ENCODE measurements around the gene TRIM33.
"Not testable (repeated sequence)": the region's sequence is repeated elsewhere in the genome, so short reads cannot be mapped to it uniquely, and the experiment has no call there.

Gene TRIM33

DNA sequence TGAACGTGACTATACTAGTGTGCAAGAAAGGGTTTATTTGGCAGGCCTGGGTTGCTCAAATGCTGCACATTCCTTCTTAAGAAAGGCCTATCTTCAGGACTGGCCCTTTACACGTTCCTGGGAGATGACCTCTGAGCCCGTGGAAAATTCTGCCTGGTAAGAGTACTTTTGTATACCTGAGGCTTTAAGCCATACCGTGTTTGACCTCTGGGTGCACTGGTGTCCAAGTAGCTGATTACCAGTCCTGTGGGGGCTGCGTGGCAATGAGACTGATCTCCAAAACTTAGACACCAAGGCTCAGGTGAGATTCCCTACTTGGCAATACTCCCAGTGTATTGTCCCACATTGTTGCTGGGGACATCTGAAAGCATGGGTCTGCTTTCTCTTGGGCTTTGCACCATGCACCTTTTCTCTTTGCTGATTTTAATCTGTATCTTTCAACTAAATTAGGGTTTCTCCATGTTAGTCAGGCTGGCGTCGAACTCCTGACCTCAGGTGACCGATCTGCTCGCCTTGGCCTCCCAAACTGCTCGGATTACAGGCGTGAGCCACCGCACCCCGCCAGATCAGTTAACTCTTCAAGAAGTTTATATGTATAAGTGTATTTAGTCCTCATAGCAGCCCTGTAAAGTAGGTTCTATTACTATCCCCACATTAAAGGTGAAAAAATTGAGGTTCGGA, 44.5 kb downstream of the TRIM33 start:
- no peak for DNase-seq (ENCODE audit: low read depth)

DNA sequence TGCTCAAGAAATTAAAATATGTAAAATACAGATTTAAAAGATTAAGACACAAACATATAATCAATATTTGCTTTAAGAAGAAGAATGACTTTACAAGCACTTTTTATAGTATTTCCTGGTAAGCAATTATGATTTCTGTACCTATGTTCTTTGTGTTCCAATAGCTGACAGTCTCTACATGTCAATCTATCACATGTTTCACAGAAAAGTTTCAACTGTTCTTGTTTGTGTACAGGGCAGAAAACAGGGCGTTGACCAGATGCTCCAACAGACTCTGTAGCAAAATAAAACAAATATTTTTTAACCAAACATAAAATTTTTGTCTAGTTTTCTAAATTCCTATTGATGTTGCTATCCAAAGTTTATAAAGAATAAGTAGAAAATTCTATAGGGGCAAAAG, 48.0 kb downstream of the TRIM33 start:
- DNase-seq (ENCODE audit: low read depth), result no peak

DNA sequence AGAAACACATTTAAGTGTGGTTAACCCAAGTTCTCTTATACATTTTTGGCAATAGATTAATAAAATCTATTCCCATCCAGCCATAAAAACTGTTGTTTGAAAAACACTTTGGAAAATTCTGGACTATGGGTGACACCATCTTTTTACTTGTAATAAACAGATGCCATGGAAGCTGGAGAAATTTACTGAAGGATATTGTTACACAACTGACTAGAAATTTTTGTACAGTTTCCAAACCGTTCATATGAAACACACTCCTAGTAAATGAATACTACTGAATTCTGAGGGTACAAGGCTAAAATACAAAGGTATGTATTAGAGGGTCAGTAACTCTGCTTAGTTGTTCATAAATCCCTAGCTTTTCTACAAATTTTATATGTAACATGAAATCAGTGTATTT, 48.7 kb downstream of the TRIM33 start:
- no peak for DNase-seq (ENCODE audit: low read depth)

DNA sequence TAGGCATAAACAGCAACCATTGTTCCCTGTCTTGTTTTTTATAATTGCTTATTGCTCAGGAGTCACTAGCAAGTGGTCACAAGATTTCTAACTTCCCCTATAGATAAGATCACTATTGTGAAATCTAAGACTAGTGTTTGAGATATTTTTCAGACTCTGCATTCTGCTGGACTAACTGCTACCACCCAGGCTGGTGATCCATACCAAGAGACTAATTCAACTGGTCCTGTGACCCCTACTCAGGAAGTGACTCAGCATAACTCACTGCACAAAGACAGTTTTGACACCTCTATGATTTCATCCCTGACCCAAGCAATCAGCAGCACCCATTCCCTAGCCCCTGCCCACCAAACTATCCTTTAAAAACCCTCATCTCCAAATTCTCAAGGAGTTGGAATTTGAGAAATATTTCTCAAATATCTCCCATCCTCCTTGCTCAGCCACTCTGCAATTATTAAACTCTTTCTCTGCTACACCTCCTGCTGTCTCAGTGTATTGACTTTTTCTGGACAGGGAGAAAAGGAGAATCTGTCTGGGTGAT, 52.7 kb downstream of the TRIM33 start:
- DNase-seq (ENCODE audit: low read depth), result no peak

DNA sequence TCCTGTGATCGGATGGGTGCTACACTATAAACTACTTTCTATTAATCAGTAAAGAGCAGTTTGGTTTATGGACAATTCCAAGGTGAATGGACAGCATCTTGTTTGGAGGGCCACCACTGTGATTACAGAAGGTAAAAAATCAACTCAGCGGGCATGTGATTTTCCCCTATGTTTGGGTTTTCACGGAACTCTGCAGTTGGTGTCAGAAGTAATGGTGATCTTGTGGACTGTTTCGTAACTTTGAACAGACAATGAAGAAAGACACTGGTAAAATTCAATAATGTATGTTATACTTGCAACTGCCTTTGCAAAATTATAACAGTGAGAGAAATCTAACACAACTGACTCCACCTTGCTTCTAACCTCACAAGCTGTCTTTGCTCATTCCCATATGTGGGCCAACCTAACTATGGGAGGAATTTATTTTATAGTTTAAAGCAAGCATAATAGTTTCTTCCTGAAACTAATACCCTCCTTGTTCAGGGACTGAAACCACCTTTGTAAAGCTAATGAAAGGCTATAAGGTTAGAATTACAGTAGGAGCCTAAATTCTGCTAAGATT, 53.2 kb downstream of the TRIM33 start:
- no peak for DNase-seq (ENCODE audit: low read depth)

DNA sequence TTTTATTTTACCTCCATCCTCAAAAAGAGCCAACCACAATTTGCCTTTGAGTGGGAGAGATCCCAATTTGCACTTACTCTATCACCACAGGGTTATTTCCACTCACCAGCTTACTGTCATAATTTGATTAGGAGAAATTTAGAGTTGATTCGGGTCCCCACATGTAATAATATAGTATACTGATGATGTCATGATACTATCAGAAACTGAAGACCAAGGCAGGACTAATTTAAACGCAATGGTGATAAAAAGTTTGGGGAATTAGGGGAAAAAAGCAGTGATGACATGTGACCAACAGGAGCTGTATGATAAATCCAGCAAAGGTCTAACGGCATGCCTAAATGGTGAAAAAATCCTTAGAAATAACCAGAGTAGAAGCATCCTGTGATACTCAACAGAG, 54.4 kb downstream of the TRIM33 start:
- no peak for DNase-seq (ENCODE audit: low read depth)

DNA sequence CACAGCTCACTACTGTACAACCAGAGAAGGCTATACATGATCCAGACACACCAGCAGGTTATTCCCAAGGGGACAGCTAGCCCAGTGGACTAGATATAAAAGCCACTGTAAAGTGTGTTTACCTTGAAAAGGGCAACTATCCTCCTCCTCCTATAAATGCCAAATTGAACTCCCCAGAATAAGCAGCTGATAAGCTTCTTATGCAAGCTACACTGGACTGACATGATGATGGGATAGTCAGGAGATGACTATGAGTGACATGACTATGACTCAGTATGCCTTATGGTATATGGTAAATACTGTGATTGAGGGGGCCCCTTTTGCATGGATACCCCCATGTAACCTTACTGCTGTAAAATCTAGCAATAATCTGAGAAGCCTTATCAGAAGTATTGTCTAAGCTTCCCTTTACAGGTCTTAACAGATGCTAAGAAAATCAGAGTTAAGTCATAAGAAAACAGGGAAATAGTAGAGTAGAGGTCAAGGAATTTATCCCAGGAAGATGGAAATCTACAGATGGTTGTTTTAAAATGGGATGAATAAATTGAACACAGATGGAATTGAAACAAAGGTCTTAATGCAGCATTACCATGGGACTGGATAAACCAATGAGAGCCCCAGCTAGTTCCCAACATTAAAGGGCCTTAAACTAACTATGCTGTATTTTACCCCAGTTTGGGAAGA, 55.8 kb downstream of the TRIM33 start:
- no peak for DNase-seq (ENCODE audit: low read depth)

DNA sequence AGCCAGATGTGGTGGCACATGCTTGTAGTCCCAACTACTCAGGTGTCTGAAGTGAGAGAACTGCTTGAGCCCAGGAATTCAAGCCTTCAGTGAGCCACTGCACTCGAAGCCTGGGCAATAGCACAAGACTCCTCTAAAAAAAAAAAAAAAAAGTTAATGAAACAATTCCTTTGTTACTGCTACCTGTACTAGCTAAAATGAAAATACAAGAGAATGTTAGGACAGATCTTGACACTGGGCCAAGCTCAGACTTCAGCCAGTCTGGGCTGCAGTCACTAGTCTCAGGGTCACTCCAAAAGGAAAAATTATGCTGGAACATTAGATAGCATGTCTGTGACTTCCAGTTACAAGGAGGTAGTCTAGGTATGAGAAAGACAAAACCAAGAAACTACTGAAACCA, 56.5 kb downstream of the TRIM33 start:
- DNase-seq (ENCODE audit: low read depth), result no peak

DNA sequence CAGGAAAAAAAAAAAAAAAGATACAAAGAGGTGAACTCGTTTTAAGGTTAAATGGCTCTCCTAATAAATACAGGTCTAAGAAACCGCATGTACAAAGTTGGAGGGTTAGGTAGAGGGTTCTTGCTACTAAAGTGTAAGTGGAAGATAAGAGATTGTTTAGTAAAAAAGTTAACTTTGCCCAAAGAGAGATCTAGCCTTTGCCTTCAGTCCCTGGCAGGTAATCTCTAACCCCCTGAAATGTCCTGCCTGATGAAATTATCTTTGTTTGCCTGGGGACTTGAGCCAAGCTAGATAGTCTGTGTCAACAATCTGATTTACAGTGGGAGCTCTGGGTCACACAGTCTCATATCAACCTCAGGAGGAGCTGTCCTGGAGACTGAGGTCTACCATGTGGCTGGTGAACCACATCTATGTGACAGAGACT, 57.6 kb downstream of the TRIM33 start:
- no peak for DNase-seq (ENCODE audit: low read depth)

DNA sequence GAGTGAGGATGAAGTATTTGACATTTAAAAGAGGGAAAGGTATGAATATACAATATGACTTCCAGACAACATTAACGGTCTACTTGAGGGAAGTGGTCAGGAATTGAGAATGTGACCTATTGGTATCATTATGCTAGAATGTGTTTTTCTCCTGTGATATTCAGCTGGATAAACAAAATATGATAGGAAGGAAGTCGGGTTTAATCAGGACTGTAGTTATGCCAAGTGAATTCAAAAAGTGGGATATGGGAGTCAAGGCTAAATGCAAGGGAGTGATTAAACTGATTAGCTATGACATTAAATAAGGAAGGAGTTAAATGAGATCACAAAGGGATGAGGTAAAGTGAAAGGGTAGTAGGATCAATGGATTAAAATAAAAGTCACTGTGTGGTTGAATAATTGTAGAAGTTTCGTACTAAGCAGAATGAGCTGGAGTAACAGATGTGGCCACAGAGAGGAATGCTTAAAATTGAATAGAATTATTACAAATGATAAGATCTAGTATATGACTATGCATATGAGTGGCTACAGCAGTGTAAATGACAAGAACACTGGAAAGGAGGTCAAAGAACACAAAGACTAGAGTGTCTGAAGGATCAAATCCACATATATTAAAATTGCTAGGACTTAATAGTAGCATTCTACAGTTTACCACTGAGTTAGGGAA, 62.5 kb downstream of the TRIM33 start:
- no peak for DNase-seq (ENCODE audit: low read depth)

DNA sequence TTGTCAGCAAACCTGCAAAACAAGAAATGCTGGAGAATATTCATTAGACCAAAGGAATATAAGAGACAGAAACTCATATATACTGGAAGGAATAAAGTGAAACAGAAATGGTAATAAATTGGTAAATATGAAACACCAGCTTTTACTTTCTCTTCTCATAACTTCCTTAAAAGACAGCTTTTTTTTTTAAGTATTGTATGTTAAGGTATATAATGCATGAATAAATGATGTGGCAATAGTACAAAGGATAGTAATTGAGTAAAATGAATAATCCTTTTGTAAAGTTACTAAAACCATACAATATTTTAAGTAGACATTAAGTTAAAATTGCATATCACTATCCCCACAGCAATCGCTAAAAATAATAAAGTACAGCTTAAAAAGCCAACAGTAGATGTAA, 64.8 kb downstream of the TRIM33 start:
- DNase-seq (ENCODE audit: low read depth), result no peak

DNA sequence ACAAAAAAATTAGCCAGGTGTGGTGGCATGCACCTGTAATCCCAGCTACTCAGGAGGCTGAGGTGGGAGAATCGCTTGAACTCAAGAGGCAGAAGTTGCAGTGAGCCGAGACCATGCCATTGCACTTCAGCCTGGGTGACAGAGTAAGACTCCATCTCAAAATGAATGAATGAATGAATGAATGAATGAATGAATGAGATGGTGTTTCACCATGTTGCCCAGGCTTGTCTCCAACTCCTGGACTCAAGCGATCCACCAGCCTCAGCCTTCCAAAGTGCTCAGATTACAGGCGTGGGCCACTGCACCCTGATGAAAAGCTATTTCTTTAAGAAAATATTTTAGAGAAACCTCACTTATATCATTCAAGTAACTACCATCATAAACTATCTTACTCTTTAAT, 67.8 kb downstream of the TRIM33 start:
- DNase-seq (ENCODE audit: low read depth), result not testable (repeated sequence)

DNA sequence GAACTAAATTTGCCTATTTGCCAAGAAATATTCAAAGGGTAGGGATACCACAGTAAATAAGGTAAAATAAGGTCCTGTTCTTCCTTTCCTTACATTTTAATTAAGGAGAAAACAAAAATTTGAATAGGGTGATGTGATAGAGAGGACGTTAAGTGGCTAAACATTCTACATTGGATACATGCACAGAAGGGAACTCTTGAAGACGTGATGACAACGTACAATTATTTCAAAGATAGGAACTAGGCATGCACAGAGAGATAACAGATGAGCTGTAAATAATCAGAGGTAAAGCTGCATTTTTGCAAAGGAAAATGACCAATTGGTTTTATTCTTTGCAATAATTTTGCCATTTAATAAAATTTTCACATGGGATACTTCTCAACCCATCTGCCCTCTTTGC, 69.7 kb downstream of the TRIM33 start:
- DNase-seq (ENCODE audit: low read depth), result no peak

DNA sequence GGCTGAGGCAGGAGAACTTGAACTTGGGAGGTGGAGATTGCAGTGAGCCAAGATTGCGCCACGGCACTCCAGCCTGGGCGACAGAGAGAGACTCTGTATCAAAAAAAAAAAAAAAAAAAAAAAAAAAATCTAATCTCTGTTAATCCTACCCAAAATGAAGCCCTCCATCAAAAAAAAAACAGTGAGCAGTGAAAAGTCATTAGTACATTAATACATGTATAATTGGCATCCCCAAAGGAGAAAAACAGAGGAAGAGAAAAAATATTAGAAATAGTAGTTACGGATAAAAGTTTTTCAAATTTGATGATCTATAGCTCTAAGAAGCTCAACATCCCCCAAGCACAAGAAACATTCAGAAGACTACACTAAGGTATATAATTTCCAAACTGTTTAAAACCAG, 71.6 kb downstream of the TRIM33 start:
- no peak for DNase-seq (ENCODE audit: low read depth)

DNA sequence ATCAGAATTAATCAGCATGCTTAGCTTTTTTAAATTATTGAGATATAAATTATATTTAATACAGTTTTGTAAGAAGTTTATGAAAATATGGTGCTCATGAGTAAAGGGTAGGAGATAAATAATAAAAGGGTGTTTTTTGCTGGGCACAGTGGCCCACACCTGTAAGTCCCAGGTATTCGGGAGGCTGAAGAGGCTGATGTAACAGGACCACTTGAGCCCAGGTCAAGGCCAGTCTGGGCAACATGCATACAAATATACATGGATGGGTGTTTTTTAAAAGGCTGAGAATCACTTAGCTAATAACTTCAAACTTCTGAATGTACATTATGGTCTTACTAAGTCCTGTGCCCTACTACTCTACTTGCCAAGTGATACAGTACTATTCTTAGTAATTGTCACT, 73.2 kb downstream of the TRIM33 start:
- no peak for DNase-seq (ENCODE audit: low read depth)

DNA sequence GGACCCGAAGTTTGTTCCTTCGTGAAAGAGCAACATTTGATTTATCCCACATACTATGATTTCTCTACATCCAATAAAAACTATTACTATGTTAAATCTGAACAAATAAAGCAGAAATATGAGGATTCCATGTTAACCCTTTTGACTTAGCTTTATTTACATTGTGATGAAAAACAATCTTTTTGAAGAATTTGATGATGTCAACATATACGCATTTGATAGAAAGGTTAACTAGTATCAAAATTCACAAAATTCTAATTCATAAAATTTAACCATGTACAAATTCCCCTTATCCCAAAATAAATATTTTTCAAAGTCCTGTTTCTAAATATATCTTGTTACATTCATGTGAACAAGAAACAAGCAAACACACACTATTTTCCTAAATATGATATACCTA, 74.2 kb downstream of the TRIM33 start:
- DNase-seq (ENCODE audit: low read depth), result no peak

DNA sequence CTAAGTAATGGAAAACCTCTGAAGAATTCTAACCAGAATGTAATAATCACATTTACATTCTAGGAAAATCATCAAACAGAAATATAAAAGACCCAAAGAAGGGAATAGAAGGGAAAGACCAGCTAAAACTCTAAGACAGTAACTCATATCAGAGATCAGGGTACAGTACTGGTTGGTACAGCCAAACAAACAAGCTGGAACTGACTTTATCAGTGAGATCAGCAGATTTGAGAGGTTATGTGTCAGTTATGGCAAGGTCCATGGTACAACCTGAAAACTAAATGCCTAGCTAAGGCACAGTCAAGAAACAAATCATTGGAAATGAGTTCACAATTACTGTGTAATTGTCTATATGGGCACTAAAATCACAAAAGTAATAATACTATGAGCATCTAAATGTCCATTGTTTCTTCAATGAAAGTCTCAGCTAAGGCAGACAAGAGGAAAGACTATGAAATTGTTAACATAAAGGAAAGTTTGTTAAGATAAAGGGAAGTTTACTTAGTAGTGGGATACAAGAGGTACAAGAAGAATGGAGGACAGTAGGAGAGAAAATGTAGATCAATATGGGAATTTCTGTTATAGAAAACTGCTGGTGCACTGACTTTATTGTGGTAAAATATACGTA, 75.8 kb downstream of the TRIM33 start:
- no peak for DNase-seq (ENCODE audit: low read depth)

DNA sequence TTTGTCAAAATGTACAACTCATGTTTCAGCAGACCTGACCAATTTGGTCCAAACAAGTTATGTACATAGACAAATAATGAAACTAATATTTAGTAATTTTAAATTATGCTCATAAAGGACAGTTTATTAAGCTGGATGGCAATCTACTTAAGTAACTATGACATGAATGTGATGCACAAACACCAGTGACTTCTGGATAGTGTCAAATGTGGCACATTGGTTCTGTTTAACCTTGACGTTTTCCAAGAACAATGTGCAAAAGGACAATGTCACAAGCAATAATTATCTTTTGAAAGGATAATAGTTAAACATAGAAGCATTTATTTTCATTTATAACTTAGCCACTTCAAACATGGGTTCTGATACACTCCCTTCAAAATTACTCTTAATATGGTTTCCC, 80.0 kb downstream of the TRIM33 start:
- no peak for DNase-seq (ENCODE audit: low read depth)

DNA sequence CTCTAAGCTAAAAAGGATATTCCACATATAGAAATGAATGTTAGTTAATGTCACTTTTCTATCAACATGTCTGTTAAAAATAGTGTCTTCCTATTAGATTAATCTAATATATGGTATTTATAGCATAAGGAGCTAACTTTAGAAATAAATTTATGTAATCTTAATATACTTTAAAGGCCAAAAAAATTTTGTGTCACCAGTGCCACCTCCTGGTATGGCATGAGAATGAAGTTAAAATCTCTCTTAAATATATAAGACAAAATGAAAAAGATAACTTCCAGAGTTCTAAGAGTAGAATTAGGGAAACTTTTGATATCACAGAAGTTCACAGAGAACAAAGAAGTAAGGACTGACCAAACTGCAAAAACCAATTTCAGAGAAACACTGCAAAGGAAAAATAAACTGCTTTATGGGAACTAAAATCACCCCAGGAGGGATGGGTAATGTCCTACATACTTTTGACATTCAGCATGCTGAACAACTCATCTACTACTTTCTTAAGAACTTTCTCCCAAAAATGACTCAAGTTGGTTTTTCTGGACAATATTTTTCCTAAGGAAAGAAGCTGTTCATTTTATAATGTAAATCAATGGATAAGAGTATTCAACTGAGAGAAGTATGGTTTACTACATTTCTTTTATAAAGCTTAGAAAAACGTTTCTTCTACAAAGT, 82.8 kb downstream of the TRIM33 start:
- no peak for DNase-seq (ENCODE audit: low read depth)

DNA sequence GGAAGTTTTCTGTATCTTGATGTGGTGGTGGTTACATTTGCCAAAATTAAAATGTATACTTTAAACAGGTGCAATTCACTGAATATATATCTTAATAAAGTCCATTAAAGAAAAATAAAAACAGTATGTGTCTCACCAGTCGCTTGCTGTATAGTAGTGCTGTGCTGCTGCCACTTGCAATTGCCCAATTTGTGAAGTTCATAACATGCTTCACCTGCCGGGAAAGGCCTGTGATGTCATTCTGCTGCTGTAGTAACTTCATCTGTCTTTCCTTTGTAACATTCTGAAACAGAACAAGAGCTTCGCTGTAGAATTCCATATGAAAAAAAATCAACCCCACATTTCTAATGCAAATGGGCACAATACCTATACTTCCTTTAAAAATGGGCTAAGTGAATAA, 83.4 kb downstream of the TRIM33 start:
- no peak for DNase-seq (ENCODE audit: low read depth)

DNA sequence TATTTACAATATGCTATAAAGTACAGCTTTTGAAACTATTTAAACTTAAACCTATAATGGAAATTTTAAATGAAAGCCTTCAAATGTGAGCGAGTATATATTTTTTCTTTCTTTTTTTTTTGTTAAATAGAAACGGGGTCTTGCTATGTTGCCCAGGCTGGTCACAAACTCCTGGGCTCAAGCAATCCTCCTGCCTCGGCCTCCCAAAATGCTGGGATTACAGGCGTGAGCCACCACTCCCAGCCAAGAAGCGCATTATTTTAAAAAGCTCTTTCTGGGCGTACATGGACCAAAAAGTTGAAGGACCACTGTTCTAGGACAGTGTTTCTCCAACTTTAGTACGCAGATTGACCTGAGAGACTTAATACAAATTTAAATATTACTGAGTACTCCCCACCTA, 87.5 kb downstream of the TRIM33 start:
- no peak for DNase-seq (ENCODE audit: low read depth)

DNA sequence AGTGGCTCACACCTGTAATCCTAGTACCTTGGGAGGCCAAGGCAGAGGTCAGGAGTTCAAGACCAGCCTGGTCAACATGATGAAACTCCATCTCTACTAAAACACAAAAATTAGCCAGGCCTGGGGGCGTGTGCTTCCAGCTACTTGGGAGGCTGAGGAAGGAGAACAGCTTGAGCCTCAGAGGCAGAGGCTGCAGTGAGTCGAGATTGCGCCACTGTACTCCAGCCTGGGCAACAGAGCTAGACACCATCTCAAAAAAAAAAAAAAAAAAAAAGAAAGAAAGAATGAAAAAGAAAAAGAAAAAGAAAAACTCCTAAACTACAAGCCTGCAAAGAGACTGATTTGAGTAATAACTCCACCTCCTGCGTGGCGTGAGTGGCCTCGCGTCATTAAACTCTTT, 92.1 kb downstream of the TRIM33 start:
- DNase-seq (ENCODE audit: low read depth), result not testable (repeated sequence)

Data from stimulated activated CD8-positive, alpha-beta memory T cell treated with anti-CD3 and anti-CD28 coated beads, Interleukin-15, amount 100 ng/mL, for 1 hour (primary cell).